BJ (cell line): ENCODE data around the gene SLC9A8. TPM values are rescaled to one million over a fixed set of nuclear protein-coding genes. Genes with fewer than 3 reads are reported as not detected.
A peak's percentile ranks its signal among the peaks of the same experiment; 100 is the strongest.

Source experiments
- CTCF ChIA-PET: fragments of 350-600 bp; formaldehyde crosslinking; extraction: SDS; loops from one replicate; lab custom pipeline; 2021; ENCODE audit warnings: antibody characterized with exemption, inconsistent platforms; lab: Yijun Ruan, JAX
- POLR2A ChIA-PET: fragments of 300-600 bp; sonication (Branson Sonifier 250); formaldehyde crosslinking; extraction: SDS; loops from one replicate; lab custom pipeline; 2021; ENCODE audit warnings: antibody characterized with exemption; lab: Charles Lee
- DNase-seq: peaks from one replicate; pipeline ENCODE4 v3.0.0-alpha.2; 2011; ENCODE audit warnings: low read depth
- H3K27me3 ChIP-seq: 2 replicates; pipeline ENCODE4 v1.6.0; 2011; ENCODE audit warnings: low read length; ENCODE audit not compliant: control insufficient read depth, insufficient read depth
- H3K36me3 ChIP-seq: 2 replicates; pipeline ENCODE4 v1.5.1; 2011; ENCODE audit warnings: low read length; ENCODE audit not compliant: control insufficient read depth, insufficient read depth
- H3K4me3 ChIP-seq: 2 replicates; pipeline ENCODE4 v1.5.1; 2011; ENCODE audit warnings: low read depth, mild to moderate bottlenecking, control low read depth, low read length
- polyA plus RNA-seq: library from polyadenylated mRNA; depleted of rRNA; stranded (reverse); fragments of >200 nt; gene quantifications from 2 replicates; pipeline ENCODE4 v1.2.3, GENCODE V29; 2011
- TF ChIP-seq, protein P1 (sequence below): IDR thresholded peaks from 2 replicates; pipeline ENCODE4 v1.5.1; 2011; ENCODE audit warnings: low read depth, mild to moderate bottlenecking, control low read depth, inconsistent platforms, low read length, moderate library complexity; ENCODE audit not compliant: insufficient read depth

SLC9A8 gene
- polyA plus RNA-seq, 1 experiment, result 3.3 TPM

DNA sequence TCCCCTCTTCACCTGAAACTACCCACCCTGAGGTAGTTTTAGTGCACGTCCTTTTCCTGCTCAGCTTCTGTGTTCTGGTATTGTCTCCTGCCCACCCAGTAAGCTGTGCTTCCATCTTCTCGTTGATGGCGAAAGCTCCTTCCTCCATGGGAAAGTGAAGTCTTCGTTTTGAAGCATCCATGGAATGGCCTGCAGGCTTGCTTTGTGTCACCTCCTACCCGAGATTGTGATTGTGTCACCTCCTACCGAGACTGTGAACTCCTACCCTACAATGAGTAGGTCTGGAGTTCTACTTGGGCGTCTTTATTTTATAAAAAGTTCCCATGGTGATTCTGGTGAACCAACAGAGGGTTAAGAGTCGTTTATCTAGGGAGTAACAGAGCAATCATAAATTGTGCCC is 25.9 kb downstream of the SLC9A8 start:
- TF ChIP-seq, protein P1, sequence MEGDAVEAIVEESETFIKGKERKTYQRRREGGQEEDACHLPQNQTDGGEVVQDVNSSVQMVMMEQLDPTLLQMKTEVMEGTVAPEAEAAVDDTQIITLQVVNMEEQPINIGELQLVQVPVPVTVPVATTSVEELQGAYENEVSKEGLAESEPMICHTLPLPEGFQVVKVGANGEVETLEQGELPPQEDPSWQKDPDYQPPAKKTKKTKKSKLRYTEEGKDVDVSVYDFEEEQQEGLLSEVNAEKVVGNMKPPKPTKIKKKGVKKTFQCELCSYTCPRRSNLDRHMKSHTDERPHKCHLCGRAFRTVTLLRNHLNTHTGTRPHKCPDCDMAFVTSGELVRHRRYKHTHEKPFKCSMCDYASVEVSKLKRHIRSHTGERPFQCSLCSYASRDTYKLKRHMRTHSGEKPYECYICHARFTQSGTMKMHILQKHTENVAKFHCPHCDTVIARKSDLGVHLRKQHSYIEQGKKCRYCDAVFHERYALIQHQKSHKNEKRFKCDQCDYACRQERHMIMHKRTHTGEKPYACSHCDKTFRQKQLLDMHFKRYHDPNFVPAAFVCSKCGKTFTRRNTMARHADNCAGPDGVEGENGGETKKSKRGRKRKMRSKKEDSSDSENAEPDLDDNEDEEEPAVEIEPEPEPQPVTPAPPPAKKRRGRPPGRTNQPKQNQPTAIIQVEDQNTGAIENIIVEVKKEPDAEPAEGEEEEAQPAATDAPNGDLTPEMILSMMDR, result no peak
- Histone ChIP-seq H3K4me3 (no peak overlapping the region), H3K36me3 (peaks cover 1% of the 10 kb centered on the region; the same call in 1 of the 2 replicates), H3K27me3 (no peaks in the 10 kb centered on the region)
- no peak for DNase-seq
- ChIA-PET CTCF (interaction anchor here (0.5 to 2.8 kb wide), 2 partner anchors 148 to 227 kb away, joined by 3 to 18 read pairs; no protein-coding TSS in a partner anchor), POLR2A (no interaction called here)

DNA sequence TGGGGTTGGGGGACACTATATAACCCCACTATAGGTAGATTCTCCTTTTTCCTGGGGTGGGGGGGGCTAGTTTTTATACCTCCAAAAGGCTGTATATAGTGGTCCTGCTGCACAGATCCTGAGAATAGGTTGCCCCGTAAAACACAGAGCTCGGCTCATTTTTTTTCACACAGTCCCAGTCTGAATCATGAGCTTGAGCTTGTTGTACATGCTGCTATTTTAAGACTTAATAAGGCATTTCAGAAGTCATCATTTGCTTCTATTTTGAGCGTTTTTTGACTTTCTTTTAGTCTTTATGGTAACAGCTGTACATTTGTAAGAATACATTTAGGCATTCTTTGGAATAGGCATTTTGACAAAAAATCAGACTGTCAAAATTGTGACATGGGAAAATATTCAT is 30.5 kb downstream of the SLC9A8 start:
- H3K27me3 ChIP-seq, result no peaks in the 10 kb centered on the region
- no peak for DNase-seq
- ChIA-PET POLR2A (no interaction called here), CTCF (interaction anchor here (1.0 to 7.4 kb wide), 2 partner anchors 50 to 231 kb away, joined by 3 to 183 read pairs; no protein-coding TSS in a partner anchor)
- no peak overlapping the region for H3K4me3 ChIP-seq
- TF ChIP-seq, protein P1, result no peak
- peaks cover 1% of the 10 kb centered on the region; the same call in 1 of the 2 replicates for H3K36me3 ChIP-seq

DNA sequence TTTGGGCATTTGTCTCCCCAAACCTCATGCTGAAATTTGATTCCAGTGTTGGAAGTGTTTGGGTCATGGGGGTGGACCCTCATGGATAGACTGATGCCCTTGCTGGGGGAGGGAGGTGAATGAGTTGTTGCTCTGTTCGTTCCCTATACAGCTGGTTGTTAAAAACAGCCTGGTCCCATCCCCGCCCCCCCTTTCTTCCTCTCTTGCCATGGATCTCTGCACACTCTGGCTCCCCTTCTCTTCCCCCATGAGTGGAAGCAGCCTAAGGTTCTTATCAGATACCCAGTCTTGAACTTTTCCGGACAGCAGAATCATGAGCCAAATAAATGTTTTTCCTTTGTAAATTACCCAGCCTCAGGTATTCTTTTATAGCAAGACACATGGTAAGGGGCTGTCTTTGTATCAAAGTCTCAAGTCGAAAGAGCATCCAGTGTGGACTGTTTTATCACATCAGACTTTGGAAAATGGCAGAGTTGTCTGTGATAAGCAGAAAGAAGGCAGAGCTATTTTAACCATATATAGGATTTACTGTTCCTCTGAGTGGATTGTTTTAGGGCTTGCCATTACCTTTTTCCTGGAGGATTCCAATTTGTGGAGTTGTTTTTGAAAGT is 31.2 kb downstream of the SLC9A8 start:
- no peak for DNase-seq
- CTCF ChIA-PET, result interaction anchor here (0.6 to 7.4 kb wide), 6 partner anchors 45 to 302 kb away, joined by 3 to 183 read pairs (median 4); no protein-coding TSS in a partner anchor
- Histone ChIP-seq H3K27me3 (no peaks in the 10 kb centered on the region), H3K4me3 (no peak overlapping the region), H3K36me3 (peaks cover 4% of the 10 kb centered on the region)
- POLR2A ChIA-PET, result interaction anchor here (0.8 kb wide), 1 partner anchor 334 kb away, joined by 5 read pairs; no protein-coding TSS in a partner anchor
- TF ChIP-seq, protein P1, result no peak

DNA sequence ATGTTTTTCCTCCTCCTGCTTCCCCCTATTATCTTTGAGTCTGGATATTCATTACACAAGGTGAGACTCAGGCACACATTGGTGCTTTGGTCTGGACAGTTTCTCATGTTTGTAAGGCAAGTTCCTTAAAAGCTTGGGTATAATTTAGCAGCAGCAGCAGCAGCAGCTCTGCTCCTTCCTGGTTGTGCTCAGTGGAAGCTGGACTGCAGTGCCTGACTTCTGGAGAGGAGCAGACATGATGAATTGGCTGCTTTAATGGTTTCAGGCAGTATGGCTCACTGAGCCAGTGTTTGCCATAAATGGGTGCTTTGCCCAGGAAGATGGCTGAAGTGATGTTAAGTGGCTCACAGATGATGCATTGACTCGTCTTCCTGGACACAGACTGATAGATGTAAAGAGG is 32.4 kb downstream of the SLC9A8 start:
- Histone ChIP-seq H3K27me3 (no peaks in the 10 kb centered on the region), H3K36me3 (peaks cover 8% of the 10 kb centered on the region), H3K4me3 (no peak overlapping the region)
- TF ChIP-seq, protein P1, result no peak
- CTCF ChIA-PET, result interaction anchor here (1.0 to 7.4 kb wide), 13 partner anchors 10 to 303 kb away, joined by 3 to 183 read pairs (median 4); no protein-coding TSS in a partner anchor
- DNase-seq, result no peak
- POLR2A ChIA-PET, result no interaction called here

DNA sequence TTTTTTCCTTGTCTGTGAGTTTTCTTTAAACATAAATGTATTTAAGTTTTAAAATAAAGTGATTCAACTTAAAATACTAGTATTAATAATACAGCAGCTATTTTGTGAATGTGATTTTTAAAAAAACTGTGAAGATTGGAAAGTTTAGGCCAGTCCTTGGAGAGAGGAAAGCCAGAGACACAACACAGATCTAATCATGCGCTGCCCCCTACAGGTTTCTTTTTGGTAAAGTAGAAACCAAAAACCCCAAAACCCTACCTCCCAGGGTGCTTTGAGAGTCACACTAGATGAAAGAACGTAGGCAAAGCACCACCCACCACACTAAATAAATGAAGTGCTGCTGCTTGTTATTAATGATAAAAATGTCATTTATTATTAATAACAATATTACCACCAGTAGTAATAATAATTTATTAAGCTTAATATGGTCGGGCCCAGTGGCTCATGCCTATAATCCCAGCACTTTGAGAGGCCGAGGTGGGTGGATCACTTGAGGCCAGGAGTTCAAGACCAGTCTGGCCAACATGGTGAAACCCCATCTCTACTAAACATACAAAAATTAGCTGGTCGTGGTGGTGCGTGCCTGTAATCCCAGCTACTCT is 33.7 kb downstream of the SLC9A8 start:
- CTCF ChIA-PET, result interaction anchor here (0.6 to 7.4 kb wide), 35 partner anchors 9 to 867 kb away, joined by 3 to 183 read pairs (median 5); no protein-coding TSS in a partner anchor
- POLR2A ChIA-PET, result interaction anchor here (0.6 kb wide), 1 partner anchor 23 kb away, joined by 4 read pairs; no protein-coding TSS in a partner anchor
- H3K27me3 ChIP-seq, result no peaks in the 10 kb centered on the region
- no peak for DNase-seq
- TF ChIP-seq, protein P1, result peak; percentile 59
- no peak overlapping the region for H3K4me3 ChIP-seq
- peaks cover 8% of the 10 kb centered on the region for H3K36me3 ChIP-seq
